ENCODE results near the gene MYO5B. TPM values are rescaled to one million over a fixed set of nuclear protein-coding genes. Genes with fewer than 3 reads are reported as not detected.

Gene MYO5B
- total and polyA plus RNA-seq, 9 of the 15 experiments (the other 6 are each of a cell fraction or from before 2014, with no cell fraction given): 0.07 to 0.42 (median 0.28) TPM

- no peaks in the 10 kb centered on the region for H3K36me3 ChIP-seq (ENCODE audit: control insufficient read depth, insufficient read depth, low read length)
- no peaks in the 10 kb centered on the region for H3K9me3 ChIP-seq (replicated peaks; ENCODE audit: control insufficient read depth, insufficient read depth, low read depth, low read length)
- H3K27ac ChIP-seq (ENCODE audit: extremely low read depth, low read depth, low read length): no peak overlapping the region
- CTCF ChIA-PET (ENCODE audit: low intra/inter-chr PET ratio): no interaction called here
- DNase-seq (ENCODE audit: extremely low read depth in 1 of 4, low spot score in 3 of 4): no peak
- no peak for ATAC-seq
- H4K20me1 ChIP-seq (replicated peaks; ENCODE audit: control insufficient read depth, insufficient read depth, low read length): no peaks in the 10 kb centered on the region
- in situ Hi-C loops (cut with MboI) (no loop called here), intact Hi-C loops (cut with micrococcal nuclease) (no loop called here)
- BruUV-seq (replicated peaks): no TSS peak
- no peaks in the 10 kb centered on the region for H3K79me2 ChIP-seq (ENCODE audit: control insufficient read depth, insufficient read depth, low read length)
- peaks cover 0 to 7% of the 10 kb centered on the region in 2 experiments; a peak in 3 of 5 replicates for H3K27me3 ChIP-seq (ENCODE audit: control insufficient read depth in 2 of 2, insufficient read depth in 2 of 2, low read length in 2 of 2)
- no peak for FAIRE-seq
- no peak for TF ChIP-seq ZNF280A (IDR thresholded peaks at IDR 0.05; ENCODE audit: low read depth, partially characterized antibody)
- TF ChIP-seq ZNF140 (CRISPR knock-in tag; IDR thresholded peaks at IDR 0.05): no peak
- no peak for TF ChIP-seq SREBF1 (IDR thresholded peaks at IDR 0.05; ENCODE audit: borderline replicate concordance, low read depth, low read length)
- TF ChIP-seq RBM25 (IDR thresholded peaks at IDR 0.05; ENCODE audit: low read depth, low read length, severe bottlenecking): no peak
- no peak for TF ChIP-seq PTRF (tag; IDR thresholded peaks at IDR 0.05)
- no peak for TF ChIP-seq NFIX (CRISPR knock-in tag; IDR thresholded peaks at IDR 0.05; ENCODE audit: low read depth)
- TF ChIP-seq ZNF263 (CRISPR knock-in tag; IDR thresholded peaks at IDR 0.05; ENCODE audit: borderline replicate concordance): no peak
- no peak for TF ChIP-seq HINFP (tag; conservative IDR thresholded peaks at IDR 0.05; ENCODE audit: low read depth)
- TF ChIP-seq C11orf30 (IDR thresholded peaks at IDR 0.05; ENCODE audit: low read depth): no peak
- no peak for TF ChIP-seq SRF (CRISPR knock-in tag; IDR thresholded peaks at IDR 0.05)
- POLR2A ChIA-PET: no interaction called here
- 14% methylated on average over 5 of the region's 8 CpGs for WGBS (ENCODE audit: insufficient coverage, low coverage, missing lambda C conversion rate)
- H3K4me2 ChIP-seq (ENCODE audit: insufficient read depth, low read length): no peak overlapping the region
- no peak overlapping the region for H3K4me3 ChIP-seq
- no peaks in the 10 kb centered on the region for H3K4me1 ChIP-seq (replicated peaks in 1 of 2; ENCODE audit: control insufficient read depth in 2 of 2, insufficient read depth in 2 of 2, low read length in 2 of 2)
- H3K9me1 ChIP-seq (ENCODE audit: control insufficient read depth, insufficient read depth, low read length): no peaks in the 10 kb centered on the region
- H3K9ac ChIP-seq (ENCODE audit: insufficient read depth in 1 of 2, low read depth in 2 of 2, low read length in 2 of 2): no peak overlapping the region
- no peak overlapping the region for H2AFZ ChIP-seq (ENCODE audit: low read depth, low read length)
These were observed 355.9 kb downstream of the MYO5B start for GRCh38 chr18:49839012-49839411.
